RPMI8226 (cell line): Measurements from ENCODE around the gene FNDC5.

Source experiments
- DNase-seq: peaks from one replicate; pipeline ENCODE4 v3.0.0-alpha.2; 2015

FNDC5 gene

DNA sequence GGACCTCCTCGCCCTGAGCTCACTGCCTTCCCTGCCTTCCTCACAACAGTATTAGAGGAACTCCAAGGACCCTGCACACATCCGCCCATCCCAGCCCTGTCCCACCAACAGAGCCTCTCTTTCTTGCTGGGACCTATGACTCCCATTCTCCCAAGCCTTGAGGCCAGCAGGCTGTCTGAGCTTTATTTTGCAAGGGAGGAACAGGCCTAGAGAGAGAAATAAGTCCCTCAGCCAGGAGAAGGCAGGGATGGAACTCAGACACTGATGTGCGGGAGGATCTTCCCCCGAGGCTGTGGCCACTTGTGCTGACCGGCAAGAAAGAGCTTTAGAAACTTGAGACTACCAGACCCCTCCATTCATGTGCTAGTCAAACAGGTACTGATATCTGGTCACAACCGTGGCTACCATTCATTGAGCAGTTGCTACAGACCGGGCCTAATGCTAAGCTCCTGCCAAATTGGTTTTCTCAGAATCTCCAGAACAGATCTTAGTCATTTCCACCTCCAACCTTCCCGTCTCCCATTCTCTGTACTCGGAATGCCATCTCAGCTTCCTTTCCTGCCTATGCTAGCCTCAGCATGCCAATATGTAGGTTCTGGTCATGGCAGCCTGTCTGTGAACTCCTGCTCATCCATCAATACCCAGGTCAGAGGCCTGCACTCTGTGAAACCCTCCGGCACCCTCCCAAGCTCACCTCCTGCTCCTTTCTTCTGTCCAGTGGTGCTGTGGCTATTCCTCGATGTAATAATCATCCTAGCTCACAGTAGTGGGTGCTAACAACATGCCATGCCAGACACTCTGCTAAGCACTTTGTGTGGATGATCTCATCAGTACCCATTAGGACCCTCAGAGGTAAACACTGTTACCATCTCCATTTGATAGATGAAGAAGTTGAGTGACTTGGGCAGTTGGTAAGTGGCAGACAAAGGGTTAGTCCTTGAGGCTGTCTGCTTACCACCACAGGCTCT is 26.7 kb upstream of the FNDC5 start:
- DNase-seq = no peak

DNA sequence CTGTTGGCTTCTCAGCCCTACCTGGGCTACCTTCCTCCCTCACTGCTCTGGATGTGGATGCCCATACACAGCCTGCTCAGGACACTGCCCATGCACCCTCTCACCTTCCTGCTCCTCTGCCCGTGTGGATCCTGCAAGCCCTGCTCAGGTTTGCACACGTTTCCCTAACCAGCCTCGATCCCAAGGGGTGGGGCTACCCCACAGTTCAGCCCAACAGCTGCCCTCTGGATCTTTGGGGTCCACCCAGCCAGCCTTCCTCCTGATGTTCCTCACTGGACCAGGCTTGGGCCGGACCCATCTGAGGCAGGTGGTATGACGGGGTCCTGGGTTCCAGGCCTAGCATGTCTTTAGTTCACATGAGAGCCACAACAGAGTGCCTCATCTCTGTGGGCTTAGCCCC is 25.7 kb upstream of the FNDC5 start:
- no peak for DNase-seq

DNA sequence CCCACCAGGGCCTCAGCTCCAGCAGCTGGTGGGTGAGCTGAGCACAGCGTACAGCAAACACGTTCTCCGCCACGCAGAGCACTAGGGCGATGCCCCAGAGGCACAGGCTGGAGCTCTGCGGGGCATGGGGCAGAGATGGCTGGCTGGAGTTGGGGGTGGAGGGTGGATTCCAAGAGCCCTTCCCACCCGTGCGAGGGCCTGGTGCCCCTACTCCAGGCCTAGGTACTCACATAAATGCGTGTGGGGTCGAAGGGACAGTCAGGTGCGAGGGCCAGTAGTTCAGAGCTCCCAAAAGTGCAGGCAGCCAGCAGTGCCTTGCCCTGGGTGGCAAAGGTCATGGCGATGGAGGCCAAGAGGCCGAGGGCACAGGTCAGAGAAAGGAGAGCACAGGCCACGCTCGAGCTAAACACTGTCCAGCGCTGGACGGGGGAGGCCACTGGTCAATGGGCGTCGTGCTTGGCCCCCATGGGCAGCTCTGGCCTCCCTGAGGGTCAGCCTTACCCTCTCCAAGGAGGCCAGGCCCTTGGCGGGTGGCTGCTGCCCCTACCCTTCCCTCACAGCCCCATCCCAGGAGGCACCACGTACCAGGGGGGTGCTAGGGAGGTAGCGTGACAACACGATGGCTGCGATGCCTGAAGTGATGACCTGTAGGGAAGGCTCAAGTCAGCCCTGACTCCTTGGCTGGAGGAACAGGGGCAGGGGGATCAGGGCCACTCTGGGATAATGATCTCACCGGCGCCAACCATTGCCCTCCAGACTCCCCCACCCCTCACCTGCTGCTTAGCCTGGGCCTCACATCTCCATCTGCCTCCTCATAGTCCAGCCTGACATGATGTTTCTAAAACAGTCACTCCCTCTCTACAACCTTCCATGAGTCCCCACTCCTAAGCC is 24.9 kb upstream of the FNDC5 start:
- no peak for DNase-seq

DNA sequence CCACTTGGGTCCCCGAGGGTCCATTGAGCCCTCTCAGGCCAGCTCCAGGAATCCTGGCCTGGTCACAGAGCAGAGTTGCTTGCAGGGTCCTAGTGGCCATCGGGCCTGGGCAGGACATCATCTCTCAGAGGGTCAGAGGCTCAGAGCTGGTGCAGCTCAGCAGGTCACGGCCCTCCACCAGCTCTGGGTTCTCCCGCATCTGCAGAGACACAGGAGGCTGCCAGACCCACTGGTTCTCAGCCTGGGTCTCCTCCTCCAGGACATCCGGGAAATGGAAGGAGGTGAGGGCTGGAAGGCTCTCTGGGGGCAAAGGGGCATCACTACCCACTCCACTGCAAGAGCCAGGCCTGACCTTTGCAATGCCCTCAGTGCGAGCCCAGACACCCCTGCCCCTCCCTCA is 24.0 kb upstream of the FNDC5 start:
- DNase-seq = no peak

DNA sequence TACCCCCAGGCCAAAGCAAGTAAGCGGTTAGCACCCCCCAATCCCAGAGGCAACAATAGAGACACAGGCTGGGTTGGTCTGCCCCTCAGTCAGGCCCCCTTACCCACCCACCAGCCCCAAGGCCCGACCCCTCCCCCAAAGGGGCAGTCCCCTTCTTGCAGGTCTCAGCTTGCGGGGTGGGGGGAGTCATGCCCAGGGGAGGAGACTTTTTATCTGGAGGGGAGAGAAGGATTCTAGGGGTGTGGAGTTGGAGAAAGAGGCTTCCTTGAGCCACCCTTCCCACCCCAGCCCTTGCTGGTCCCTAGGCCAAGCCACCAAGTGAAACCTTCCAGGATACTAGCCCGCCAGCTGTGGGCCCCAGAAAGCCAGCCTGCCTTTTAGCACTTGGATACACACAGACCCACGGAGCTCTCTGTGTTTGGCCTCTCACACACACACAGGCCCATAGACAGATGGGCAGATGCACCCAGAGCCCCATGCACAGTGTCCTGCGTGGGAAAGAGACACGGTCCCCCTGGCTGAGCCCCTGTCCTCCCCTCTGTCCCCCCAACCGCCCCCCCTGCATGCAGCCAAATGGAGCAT is 23.4 kb upstream of the FNDC5 start:
- DNase-seq = no peak

DNA sequence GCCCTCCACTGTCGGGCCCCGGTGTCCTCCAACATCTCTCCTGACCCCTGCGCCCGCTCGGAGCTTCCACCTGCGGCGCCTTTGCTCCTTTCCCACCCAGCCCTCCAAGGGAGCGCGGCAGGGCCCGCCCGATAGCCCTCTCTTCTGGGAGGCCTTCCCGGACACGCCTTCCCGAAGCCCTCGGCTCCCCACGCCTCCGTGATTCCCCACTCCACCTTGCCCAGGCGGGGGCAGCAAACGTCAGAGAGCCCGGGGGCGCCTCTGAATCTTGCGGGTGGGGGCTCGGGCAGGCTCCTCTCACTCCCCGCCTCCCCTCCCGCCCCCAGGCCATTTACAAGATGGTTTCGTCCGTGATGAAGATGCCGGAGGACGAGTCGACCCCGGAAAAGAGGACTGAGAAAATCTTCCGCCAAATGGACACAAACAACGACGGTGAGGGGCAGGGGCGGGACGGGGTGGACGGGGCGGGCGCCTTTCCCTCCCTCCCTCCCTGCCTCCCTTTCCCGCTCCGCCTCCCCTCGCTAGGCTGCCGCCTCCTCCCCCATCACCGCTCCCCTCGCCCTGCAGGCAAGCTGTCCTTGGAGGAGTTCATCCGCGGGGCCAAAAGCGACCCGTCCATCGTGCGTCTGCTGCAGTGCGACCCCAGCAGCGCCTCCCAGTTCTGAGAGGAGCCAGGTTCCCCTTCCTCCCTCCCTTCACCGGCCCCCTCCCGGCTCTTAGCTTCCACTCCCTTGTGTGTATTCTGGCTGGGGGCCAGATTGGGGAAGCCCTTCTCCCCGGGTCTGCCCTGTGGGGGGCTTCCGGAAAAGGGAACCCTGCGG is 22.7 kb upstream of the FNDC5 start:
- DNase-seq = peak; percentile 38

DNA sequence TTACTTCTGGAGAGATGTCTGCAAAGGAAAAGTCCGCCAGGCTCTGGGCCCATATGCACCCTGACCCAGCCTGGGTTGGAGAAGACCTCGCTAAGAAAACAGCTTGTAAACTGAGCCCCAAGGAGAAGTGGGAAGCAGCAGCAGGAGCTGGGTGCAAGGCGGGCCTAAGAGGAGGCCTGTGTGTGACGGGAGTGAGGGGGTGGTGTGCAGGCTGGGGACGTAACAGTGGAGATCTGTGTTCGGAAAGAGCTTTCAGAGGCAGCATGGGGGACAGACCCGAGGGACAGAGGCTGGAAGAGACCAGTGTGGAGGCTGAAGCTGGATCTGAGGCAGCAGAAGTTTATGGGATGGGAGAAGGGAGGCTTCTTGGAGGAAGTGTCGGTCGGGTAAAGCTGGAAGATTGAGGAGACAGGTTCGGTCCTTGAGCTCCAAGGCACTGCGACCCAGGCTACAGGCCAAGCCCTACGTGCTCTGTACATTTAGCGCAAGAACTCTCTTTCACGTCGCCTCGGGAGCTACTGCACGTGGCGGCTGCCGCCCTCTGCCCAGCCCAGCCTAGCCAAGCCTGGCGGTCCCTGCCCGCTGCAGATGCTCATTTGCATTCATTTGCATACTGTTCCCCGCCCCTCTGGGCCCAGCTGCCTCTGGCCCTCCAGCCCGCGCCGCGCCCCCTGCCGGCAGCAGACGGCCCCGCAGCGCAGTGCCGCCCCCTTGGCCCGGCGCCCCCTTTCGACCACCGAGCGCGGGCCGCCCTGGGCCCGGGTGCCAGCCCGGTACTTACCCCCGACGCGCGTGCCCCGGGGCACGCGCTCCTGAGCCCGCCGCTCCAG is 21.9 kb upstream of the FNDC5 start:
- peak; percentile 76 for DNase-seq

DNA sequence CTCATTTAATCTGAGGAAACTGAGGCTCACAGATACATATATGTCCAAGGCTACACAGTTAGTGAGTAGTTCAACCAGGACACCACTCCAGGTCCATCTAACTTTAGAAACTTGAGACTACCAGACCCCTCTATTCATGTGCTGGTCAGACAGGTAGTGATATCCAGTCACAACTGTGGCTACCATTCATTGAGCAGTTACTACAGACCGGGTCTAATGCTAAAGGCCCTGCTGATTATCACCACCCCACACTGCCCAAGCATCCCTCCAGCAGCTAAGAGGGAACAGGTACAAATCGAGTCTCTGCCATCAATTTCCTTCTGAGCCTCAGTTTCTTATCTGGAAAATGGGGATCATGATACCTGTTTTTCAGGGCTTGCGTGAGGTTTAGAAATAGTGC is 20.9 kb upstream of the FNDC5 start:
- DNase-seq = no peak

DNA sequence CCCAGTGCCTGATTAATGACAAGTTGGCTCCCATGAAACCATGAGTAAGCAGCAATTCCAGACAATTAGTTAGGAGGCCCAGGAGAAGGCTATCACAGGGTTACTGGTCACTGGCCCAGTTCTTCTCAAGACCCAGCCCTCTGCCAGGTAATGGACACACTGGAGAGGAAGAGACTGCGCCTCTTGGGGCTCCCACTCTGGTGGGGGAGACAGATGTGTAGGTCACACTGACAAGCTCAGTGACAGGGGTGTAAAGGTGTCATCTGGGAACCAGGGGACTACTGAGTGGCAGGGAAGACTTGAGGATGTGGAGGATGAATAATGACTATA is 20.5 kb upstream of the FNDC5 start:
- DNase-seq = no peak

DNA sequence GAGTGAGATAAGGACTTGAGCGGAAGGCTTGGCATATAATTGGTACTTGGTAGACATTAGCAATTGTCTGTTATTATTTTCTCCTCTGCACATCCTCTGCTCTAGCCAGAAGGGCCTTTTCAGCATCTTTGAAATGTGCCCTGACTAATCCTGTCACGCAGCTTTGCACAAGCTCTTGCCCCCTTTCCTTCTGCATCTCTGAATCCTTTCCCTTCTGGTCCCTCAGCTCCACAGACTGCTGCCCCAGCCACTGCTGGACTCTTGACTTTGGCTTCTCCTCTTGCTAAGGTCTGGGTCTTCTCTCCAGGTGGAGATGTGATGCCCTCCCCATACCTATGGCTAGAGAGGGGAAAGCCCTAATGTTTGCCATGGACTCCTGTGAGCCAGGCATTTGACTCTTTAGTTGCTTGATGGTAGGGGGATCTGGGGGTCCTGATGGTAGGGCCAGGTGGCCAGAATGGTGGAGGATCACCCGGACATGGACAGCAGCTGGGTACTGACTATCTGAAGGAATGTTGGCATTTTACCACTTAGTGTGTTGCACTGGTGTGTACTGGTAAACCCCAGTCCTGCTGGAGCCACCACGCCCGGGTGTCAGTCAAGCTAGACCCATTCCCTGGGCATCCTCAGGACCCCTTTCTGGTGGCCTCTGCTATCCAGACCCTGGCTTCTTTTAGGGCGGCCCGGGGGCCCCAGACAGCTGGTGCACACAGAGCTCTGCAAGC is 20.0 kb upstream of the FNDC5 start:
- no peak for DNase-seq

DNA sequence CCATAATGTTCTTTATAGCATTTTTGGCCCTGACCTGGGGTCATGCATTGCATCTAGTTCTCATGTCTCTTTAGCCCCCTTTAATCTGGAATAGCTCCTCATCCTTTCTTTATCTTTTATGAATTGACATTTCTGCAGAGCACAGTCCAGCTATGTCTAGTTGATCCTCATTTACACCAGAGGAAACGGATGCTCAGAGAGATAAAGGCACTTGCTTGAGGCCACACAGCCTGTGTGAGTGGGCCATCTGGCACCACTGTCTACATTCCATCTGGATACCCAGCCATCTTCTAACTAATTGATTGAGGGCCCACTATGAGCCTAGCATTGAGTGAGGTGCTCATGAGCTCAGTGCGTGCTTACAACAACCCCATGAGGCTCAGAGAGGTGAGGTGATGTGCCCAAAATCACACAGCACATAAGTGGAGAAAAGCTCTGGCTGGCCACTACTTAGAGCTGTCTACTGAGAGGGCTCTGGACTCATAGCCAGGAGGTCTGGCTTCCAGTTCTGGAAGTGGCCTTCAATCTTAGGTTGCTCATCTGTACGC is 19.1 kb upstream of the FNDC5 start:
- no peak for DNase-seq

DNA sequence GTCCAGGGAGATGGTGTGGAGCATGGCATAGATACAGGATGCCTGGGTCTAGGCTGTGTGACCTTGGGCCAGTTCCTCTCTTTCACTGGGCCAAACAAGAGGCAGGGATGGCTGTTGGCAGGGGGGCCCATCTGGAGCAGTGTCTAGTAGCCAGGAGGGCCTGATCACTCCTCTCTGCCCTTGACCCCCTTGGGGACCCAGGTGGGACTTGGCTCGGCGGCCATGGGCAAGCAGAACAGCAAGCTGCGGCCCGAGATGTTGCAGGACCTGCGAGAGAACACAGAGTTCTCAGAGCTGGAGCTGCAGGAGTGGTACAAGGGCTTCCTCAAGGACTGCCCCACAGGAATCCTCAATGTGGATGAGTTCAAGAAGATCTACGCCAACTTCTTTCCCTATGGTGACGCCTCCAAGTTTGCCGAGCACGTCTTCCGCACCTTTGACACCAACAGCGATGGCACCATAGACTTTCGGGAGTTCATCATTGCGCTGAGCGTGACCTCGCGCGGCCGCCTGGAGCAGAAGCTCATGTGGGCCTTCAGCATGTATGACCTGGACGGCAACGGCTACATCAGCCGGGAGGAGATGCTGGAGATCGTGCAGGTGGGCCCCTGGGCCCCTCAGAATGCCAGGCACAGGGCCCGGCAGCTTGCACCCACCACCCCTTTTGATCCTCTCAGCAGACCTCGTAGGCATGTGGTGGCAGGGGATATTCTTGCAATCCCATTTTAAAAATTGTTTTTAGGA is 18.1 kb upstream of the FNDC5 start:
- no peak for DNase-seq

DNA sequence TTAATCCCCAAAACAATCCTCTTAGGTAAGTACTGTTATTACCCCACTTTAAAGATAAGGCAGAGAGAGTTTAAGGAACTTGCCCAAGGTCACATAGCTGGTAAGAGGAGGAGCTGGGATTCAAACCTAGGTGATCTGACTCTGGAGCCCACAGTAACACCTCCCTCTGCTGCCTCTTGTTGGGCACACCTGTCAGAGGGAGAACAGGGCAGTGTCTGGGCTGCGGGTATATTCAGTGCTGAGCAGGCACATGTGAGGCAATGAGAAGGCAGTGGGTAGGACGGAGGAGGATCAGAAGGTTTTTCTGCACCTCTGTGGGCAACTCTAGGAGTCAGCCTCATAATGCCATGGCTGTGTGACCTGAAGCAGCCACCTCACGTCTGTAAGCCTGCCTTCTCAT is 17.4 kb upstream of the FNDC5 start:
- DNase-seq = peak; percentile 46

DNA sequence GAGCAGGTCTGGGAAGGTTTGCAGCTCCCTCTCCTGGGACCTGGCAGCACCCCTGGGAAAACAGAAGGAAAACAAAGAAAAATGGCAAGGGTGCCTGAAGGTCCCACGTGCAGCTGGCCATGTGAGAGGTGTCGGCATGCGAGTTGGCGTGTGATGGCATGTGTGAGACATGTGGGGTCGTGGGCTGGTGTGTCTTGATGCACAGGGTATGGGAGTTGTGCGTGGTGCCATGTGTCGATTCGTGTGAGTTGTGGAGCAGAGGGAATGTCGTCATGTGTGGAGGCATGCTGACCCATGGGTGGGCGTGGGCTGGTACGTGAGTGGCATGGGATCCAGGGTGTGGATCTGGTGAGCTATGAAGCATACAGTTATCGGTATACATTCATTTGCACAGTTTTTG is 16.9 kb upstream of the FNDC5 start:
- no peak for DNase-seq

DNA sequence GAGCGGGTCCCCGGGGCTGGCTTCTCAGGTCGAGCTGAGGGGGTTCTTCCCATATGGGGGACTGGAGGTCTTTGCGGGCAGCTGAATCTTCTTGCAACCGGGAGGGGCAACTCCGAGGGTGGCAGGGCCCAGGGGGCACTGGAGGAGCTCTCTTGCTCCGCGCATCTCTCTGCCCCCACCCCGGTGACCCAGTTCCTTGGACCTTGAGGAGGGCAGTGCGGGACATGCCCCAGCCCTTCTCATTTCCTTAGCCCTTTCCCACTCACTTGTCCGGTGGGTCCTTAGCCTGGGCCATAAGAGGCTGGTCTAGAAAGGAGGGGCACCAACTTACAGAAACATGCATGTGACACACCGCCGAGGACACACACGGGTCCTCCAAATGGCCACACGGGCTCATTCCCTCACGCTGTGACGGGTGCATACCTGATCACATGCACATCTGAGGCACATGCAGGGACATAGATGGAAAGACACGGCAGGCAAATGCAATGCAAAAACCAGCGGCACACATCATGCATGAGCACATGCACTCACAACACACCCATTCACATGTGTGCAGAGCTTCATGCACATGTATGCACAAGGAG is 16.2 kb upstream of the FNDC5 start:
- DNase-seq = no peak

DNA sequence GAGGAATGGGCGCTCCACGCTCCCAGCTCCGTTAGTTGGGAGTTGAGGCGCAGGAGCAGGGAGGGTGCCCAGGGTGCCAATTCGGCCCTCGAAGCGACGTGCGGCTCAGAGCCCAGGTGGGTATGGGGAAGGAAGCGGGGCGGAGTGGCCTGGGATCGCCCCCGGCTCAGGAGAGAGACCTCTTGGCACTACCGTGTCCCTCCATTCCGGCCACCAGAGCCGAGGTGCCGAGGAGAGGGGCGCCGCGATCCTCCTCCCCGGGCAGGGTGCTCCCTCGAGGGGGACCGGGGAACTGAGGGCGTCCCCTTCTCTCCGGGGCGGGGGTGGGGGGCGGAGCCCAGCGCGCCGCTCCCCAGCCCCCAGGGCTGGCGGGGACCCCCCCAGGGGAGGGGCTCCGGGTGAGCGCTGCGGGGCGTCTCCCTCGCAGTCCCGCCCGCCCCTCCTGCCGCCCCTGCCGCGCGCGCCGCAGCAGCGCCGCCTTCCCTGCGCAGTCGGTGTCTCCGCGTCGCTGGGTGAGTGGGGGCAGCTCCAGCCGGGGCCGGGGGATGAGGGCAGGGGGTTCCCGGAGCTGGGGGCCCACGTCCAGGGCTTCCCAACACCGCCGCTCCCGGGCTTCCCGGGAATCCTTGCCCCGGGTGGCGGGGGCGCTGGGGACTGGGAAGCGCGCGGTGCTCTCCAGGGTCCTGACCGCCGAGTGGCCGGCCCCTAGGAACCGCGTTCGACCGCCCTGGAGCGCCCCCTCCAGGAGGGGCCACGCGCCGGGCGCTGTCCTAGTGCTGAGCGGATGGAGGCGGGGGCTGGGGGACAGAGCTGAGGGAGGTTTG is 15.5 kb upstream of the FNDC5 start, which contains the start of gene HPCA:
HPCA (plus strand) TSS at position 488 of the 824 bp plus-strand sequence. CDS start 2,408 bp downstream, outside the sequence.
- DNase-seq = peak; percentile 76

DNA sequence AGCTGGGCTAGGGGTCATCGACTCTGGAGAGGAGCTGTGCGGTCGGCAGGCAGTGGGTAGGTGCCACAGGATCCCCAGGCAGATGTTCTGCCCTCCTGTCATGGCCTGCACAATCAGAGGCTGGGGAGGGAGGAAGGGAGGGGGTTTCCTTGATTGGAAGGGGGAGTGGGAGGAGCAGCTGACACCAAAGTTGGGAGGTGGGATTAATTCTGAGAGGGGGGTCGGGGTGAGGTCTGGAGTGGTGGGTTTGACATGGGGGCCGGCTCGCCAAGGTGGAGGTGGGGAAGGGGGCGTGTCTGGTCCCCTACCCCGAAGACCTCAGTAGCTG is 14.9 kb upstream of the FNDC5 start:
- no peak for DNase-seq

DNA sequence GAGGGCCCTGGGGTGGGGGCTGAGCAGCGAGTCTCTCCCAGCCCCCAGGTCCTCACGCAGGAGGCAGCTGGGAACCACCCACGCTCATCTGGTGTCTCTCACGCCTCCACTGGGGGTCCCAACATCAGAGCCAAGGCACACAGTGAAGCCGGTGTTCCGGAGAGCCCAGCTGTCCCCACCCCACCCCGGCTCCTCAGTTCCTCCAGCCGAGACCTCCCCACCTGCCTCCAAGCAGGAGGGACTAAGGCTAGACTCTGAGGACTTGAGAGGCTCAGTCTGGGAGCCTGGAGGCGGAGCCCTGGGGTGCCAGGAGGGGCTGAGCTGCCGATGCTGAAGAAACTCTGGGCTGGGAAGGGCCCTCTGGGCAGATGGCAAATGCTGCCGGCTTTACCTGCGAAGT is 14.0 kb upstream of the FNDC5 start:
- DNase-seq = no peak

DNA sequence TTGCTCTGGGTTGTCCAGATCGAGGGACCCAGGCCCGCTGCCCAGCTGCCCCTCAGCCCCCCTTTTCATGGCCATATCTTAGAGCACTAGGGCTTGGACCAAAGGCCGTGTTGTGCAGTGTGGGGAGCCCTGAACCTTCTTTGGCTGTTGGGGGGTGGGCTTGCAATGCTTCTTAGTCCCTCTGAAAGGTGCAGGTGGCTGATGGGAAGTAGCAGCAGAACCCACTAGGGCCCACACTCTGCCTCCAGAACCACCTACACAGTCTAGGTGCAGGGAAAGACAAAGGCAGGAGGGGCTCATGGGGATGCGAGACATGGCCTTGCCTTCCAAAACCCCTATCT is 13.3 kb upstream of the FNDC5 start:
- no peak for DNase-seq
